Muscle of back (tissue), 11 donors: Measurements from ENCODE around the gene PROM1. TPM values are rescaled to one million over a fixed set of nuclear protein-coding genes. Genes with fewer than 3 reads are reported as not detected.

Source experiments
- DNase-seq, 3 donors: peaks; one replicate each; pipeline versions ENCODE4 v3.0.0 to v3.0.0-alpha.2; 2013
- polyA plus RNA-seq, 10 donors: library from polyadenylated mRNA; unstranded; fragments of 120-200 nt; gene quantifications; one replicate each; pipeline ENCODE4 v1.2.1, GENCODE V29; 2013; ENCODE audit not compliant: insufficient read length in 10 of 10

Gene PROM1
- polyA plus RNA-seq, 10 donors, result 28.7 to 64.3 (median 43.5) TPM

- no peak for DNase-seq
These were observed 53.9 kb downstream of the PROM1 start for GRCh38 chr4:16029886-16030285.

DNA sequence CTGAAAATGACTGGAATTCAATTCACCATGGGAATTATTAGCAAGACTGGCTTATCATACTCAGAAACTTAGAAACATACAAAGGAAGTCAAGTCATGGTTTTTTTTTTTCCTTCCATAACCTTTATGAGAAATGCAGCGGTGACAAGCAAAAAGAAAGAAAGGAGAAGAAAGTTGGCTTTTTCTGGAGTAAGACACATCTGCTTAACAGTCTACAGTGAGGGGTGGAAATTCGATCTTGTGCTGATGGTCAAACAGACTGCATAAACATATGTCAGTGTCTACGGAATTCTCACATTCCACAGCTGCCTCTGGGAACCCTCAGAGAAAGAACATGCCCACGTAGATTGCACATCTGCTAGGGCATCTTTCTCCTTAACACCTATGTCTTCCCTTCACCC, 54.6 kb downstream of the PROM1 start:
- DNase-seq, result peak in 1 of 3 donors; percentile 74

- DNase-seq, result no peak
These were observed 56.2 kb downstream of the PROM1 start for GRCh38 chr4:16027626-16028025.

DNA sequence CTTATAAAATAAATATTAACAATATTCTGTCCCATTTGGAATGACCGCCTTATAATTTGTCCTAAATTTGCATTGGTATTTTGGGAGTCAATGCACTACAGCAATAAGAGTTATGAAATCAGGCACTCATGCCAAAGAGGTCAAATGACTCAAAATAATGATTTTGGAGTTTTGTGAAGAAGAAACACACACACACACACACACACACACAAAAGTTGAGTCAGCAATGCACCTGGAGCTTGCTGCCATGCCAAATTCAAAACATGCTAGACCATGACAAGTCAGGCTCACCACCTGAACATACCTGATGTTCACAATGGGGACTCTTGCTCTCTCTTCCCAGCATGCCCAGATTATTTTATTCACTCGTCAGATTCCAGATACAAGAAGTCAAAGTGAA, 56.7 kb downstream of the PROM1 start:
- DNase-seq, result no peak

- DNase-seq, result peak in 1 of 3 donors; percentile 70
These were observed 57.6 kb downstream of the PROM1 start for GRCh38 chr4:16026160-16026761.

GRCh38 chr4:16025268-16025667, 58.6 kb downstream of the PROM1 start:
- no peak for DNase-seq

- DNase-seq, result no peak
These were observed 59.9 kb downstream of the PROM1 start for GRCh38 chr4:16023776-16024408.

GRCh38 chr4:16021804-16022560, 61.8 kb downstream of the PROM1 start:
- peak in 1 of 3 donors; percentile 46 for DNase-seq

DNA sequence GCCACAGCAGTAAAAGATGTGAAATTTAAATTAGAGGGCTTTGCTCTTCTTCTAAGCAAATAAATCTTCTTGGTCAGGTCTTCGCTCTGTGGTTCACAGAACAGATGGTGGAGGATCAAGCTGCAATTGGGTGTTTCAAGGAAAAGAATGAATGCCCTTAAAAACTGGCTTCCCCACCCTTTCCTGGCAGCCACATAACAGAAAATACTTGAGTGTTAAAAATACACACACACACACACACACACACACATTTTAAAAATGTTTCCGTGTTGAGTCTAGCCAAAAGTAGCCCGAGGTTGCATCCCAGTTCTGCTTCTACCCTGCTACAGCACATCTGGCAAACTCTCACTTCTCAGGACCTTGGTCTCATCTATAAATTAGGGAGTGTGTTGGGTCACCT, 64.2 kb downstream of the PROM1 start:
- DNase-seq, result no peak

- no peak for DNase-seq
These were observed 65.0 kb downstream of the PROM1 start for GRCh38 chr4:16018841-16019240.

GRCh38 chr4:16018061-16018676, 65.7 kb downstream of the PROM1 start:
- no peak for DNase-seq

GRCh38 chr4:16016536-16016935, 67.3 kb downstream of the PROM1 start:
- no peak for DNase-seq

DNA sequence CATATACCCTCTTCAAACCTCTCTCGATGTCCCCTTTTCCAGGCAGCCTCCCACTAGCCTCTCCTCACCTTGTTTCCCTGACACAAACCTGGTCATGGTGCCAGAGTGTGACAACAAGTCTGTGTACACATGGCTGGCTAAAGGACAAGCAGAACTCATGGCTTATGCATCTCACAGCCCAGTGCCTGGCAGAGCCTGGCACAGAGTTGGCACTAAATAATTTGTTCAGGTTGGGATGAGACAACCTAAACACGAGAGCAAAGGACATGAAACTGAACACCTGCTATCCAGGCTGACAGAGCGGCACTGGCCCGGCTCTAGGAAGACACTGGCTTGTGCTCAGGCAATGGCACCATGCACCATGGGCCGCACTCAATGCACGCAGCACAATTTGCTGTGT, 72.7 kb downstream of the PROM1 start:
- DNase-seq, result no peak

DNA sequence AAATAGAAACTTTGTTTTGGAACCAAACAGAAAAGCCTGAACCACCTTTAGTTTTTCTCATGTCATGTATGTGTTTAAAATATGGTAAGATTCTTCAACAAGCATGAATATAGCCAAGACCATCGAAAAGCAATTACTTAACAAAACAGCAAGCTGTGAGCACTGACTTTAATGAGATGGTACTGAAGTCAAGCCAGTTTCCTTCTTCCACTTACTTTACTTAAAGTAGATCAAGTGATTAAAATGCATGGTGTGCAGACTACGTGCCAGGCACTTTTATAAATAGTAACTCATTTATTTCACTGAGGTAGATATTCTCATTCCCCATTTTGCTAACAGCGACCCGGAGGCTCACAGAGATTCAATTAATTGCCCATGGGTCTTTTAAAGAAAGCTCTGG, 74.7 kb downstream of the PROM1 start:
- no peak for DNase-seq

GRCh38 chr4:16007471-16008095, 76.2 kb downstream of the PROM1 start:
- DNase-seq, result no peak

DNA sequence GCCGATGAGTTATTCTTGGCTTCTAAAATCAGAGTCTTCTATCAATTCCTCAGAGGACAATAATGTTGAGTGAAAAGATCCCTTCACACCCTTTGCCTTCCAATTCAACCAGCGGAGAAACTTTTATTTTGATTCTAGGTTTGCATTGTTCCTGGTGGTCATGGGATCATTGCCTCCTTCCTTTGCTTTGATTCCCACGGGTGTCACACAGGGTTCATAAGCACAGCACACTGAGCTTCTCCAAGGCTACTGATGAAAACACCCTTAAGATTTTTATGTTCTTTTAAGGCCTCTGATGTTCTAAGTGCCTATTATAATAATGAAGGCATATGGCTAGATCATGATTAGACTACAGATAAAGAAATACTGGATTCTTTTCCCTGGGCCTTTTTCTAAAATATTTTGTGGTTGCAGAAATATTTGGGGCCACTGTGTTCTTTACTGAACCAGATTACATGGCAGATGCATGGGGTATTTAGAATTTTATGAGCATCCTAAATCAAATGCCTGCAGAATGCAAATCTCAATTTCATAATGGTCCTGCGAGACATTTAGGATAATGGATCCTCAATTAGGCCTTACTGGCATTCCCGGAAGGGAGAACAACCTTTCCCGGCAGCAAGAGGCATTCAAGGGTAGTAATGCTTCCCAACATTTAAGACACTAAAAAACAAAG, 76.9 kb downstream of the PROM1 start:
- no peak for DNase-seq

- DNase-seq, result no peak
These were observed 78.1 kb downstream of the PROM1 start for GRCh38 chr4:16005676-16006075.

- DNase-seq, result peak; percentile 54 to 83 (median 75)
These were observed 82.4 kb downstream of the PROM1 start for GRCh38 chr4:16001484-16001858.

- DNase-seq, result peak in 1 of 3 donors; percentile 12
These were observed 82.9 kb downstream of the PROM1 start for GRCh38 chr4:16000708-16001483.

GRCh38 chr4:15996773-15997172, 87.0 kb downstream of the PROM1 start:
- no peak for DNase-seq

DNA sequence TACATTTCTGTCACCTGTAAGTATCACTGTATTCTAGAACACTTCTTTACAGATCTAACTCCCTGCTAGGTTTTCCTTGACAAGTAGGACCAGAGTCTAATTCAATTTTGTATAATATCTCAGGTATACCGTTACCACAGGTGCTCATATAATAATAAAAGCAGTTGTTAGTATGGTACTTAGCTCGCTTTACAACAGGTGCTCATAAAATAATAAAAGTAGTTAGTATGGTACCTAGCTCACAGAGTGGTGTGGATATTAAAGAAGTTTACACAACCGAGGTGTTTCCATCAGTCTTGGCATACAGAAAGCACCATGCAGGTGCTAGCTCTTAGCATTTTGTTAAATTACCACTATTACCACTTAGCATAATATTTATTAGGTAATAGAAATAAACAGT, 88.0 kb downstream of the PROM1 start:
- DNase-seq, result no peak
